Caco-2 (cell line): ENCODE measurements around the gene OTULIN. TPM values are rescaled to one million over a fixed set of nuclear protein-coding genes. Genes with fewer than 3 reads are reported as not detected.

ENCODE experiments used
- BruUV-seq: library from RNA; stranded (reverse); fragments of 400-500 nt; replicated peaks from 2 replicates; lab custom pipeline; 2021; lab: Mats Ljungman, UMichigan
- CTCF ChIA-PET: fragments of 300-600 bp; sonication (Branson Sonifier 250); formaldehyde crosslinking; loops from one replicate; lab custom pipeline; 2022; ENCODE audit warnings: antibody characterized with exemption; lab: Charles Lee
- POLR2A ChIA-PET: fragments of 300-600 bp; sonication (Branson Sonifier 250); formaldehyde crosslinking; loops from one replicate; lab custom pipeline; 2022; ENCODE audit warnings: antibody characterized with exemption; lab: Charles Lee
- DNase-seq, 2 experiments: peaks; one replicate each; pipeline versions ENCODE4 v3.0.0 to v3.0.0-alpha.2; 2020 to 2022
- H3K27me3 ChIP-seq: replicated peaks from 2 replicates; pipeline ENCODE4 v1.6.0; 2011; ENCODE audit warnings: low read length; ENCODE audit not compliant: control insufficient read depth, insufficient read depth
- H3K36me3 ChIP-seq: 2 replicates; pipeline ENCODE4 v1.5.1; 2011; ENCODE audit warnings: low read length; ENCODE audit not compliant: control insufficient read depth, insufficient read depth
- H3K4me1 ChIP-seq: fragments of 250-450 bp; sonication (Bioruptor Pico); 2 replicates; pipeline ENCODE4 v1.5.1; 2020; ENCODE audit warnings: mild to moderate bottlenecking
- H3K4me3 ChIP-seq: 2 replicates; pipeline ENCODE4 v1.5.1; 2011; ENCODE audit warnings: low read depth, mild to moderate bottlenecking, control low read depth, low read length
- H3K9me3 ChIP-seq: fragments of 250-450 bp; sonication (Bioruptor Pico); 2 replicates; pipeline ENCODE4 v1.5.1; 2020; ENCODE audit warnings: mild to moderate bottlenecking, moderate library complexity
- H3K27ac Mint-ChIP-seq: one replicate; pipeline ENCODE4 v1.8.0; 2022; ENCODE audit warnings: mixed read lengths; ENCODE audit not compliant: unreplicated experiment
- H3K27me3 Mint-ChIP-seq: one replicate; pipeline ENCODE4 v1.8.0; 2022; ENCODE audit warnings: mixed read lengths; ENCODE audit not compliant: insufficient read depth, unreplicated experiment
- H3K36me3 Mint-ChIP-seq: one replicate; pipeline ENCODE4 v1.8.0; 2022; ENCODE audit warnings: mild to moderate bottlenecking, mixed read lengths; ENCODE audit not compliant: insufficient read depth, unreplicated experiment
- H3K4me1 Mint-ChIP-seq: one replicate; pipeline ENCODE4 v1.8.0; 2022; ENCODE audit warnings: low read depth, mixed read lengths; ENCODE audit not compliant: unreplicated experiment
- H3K4me3 Mint-ChIP-seq: one replicate; pipeline ENCODE4 v1.8.0; 2022; ENCODE audit warnings: mild to moderate bottlenecking, moderate library complexity, mixed read lengths; ENCODE audit not compliant: unreplicated experiment
- H3K9me3 Mint-ChIP-seq: one replicate; pipeline ENCODE4 v1.8.0; 2022; ENCODE audit warnings: mixed read lengths; ENCODE audit not compliant: unreplicated experiment
- CTCF ChIP-seq, 2 experiments: fragments of 200-600 bp in 1 of 2; IDR thresholded peaks; 1 replicate in 1 of 2; 2 replicates in 1 of 2; pipeline versions ENCODE4 v1.5.1 to v1.8.0; 2011 to 2022; ENCODE audit warnings: antibody characterized with exemption in 1 of 2, control low read depth in 1 of 2, inconsistent platforms in 1 of 2, low read depth in 1 of 2, low read length in 1 of 2, mild to moderate bottlenecking in 1 of 2, moderate library complexity in 1 of 2; ENCODE audit not compliant: insufficient read depth in 1 of 2, severe bottlenecking in 1 of 2, unreplicated experiment in 1 of 2
- intact Hi-C: fragments of 100-400 bp; cut with micrococcal nuclease; formaldehyde crosslinking; loops from one replicate; pipeline ENCODE4 v1.10.0; 2022; ENCODE audit not compliant: unreplicated experiment
- total RNA-seq: library from RNA; stranded (reverse); gene quantifications from 2 replicates; pipeline ENCODE4 v1.2.3, GENCODE V29; 2022

The OTULIN gene
- total RNA-seq, 1 experiment from 2014 or later: 42.6 TPM

GRCh38 chr5:14721990-14722656 is 57.6 kb downstream of the OTULIN start:
- BruUV-seq: no TSS peak
- Histone ChIP-seq H3K36me3 (no peaks in the 10 kb centered on the region), H3K4me3 (no peak overlapping the region), H3K9me3 (no peaks in the 10 kb centered on the region), H3K27me3 (no peaks in the 10 kb centered on the region), H3K4me1 (no peaks in the 10 kb centered on the region)
- no peak for DNase-seq
- POLR2A ChIA-PET: no interaction called here
- CTCF ChIA-PET: no interaction called here
- intact Hi-C loops: no loop called here
- Mint-ChIP-seq H3K27me3 (no peaks in the 10 kb centered on the region), H3K36me3 (peaks cover 13% of the 10 kb centered on the region), H3K9me3 (peaks cover 11% of the 10 kb centered on the region), H3K4me3 (no peak overlapping the region), H3K27ac (no peak overlapping the region), H3K4me1 (no peaks in the 10 kb centered on the region)
- TF ChIP-seq CTCF (IDR thresholded peaks at IDR 0.05; ENCODE audit: insufficient read depth in 1 of 2, low read depth in 1 of 2, low read length in 1 of 2, severe bottlenecking in 1 of 2, unreplicated experiment in 1 of 2): no peak

GRCh38 chr5:14722923-14723322 is 58.4 kb downstream of the OTULIN start:
- Mint-ChIP-seq H3K27me3 (no peaks in the 10 kb centered on the region), H3K9me3 (peaks cover 11% of the 10 kb centered on the region), H3K27ac (no peak overlapping the region), H3K36me3 (peaks cover 11% of the 10 kb centered on the region), H3K4me3 (no peak overlapping the region), H3K4me1 (no peaks in the 10 kb centered on the region)
- intact Hi-C loops: no loop called here
- Histone ChIP-seq H3K27me3 (no peaks in the 10 kb centered on the region), H3K4me1 (peaks cover 3% of the 10 kb centered on the region), H3K36me3 (no peaks in the 10 kb centered on the region), H3K9me3 (no peaks in the 10 kb centered on the region), H3K4me3 (no peak overlapping the region)
- no peak for TF ChIP-seq CTCF (IDR thresholded peaks at IDR 0.05; ENCODE audit: insufficient read depth in 1 of 2, low read depth in 1 of 2, low read length in 1 of 2, severe bottlenecking in 1 of 2, unreplicated experiment in 1 of 2)
- DNase-seq: no peak
- BruUV-seq: no TSS peak
- POLR2A ChIA-PET: no interaction called here
- CTCF ChIA-PET: no interaction called here

- Histone ChIP-seq H3K4me1 (peaks cover 11% of the 10 kb centered on the region), H3K36me3 (no peaks in the 10 kb centered on the region), H3K27me3 (no peaks in the 10 kb centered on the region), H3K9me3 (no peaks in the 10 kb centered on the region), H3K4me3 (no peak overlapping the region)
- Mint-ChIP-seq H3K27ac (no peak overlapping the region), H3K9me3 (peaks cover 5% of the 10 kb centered on the region), H3K27me3 (no peaks in the 10 kb centered on the region), H3K4me3 (no peak overlapping the region), H3K4me1 (no peaks in the 10 kb centered on the region), H3K36me3 (peaks cover 7% of the 10 kb centered on the region)
- intact Hi-C loops: no loop called here
- POLR2A ChIA-PET: no interaction called here
- no peak for DNase-seq
- no TSS peak for BruUV-seq
- TF ChIP-seq CTCF (IDR thresholded peaks at IDR 0.05; ENCODE audit: insufficient read depth in 1 of 2, low read depth in 1 of 2, low read length in 1 of 2, severe bottlenecking in 1 of 2, unreplicated experiment in 1 of 2): no peak
- CTCF ChIA-PET: no interaction called here
These were observed 59.2 kb downstream of the OTULIN start for GRCh38 chr5:14723701-14724132.
